Measurements from ENCODE around the gene TMEM154. TPM values are rescaled to one million over a fixed set of nuclear protein-coding genes. Genes with fewer than 3 reads are reported as not detected.

The TMEM154 gene
- total RNA-seq, 4 donors from 2014 or later, result 2.0 to 13.4 (median 3.3) TPM

GRCh38 chr4:152588869-152589268 lies 90.9 kb downstream of the TMEM154 start:
- no peak for ATAC-seq (ENCODE audit: low FRiP score)
- TF ChIP-seq CTCF (IDR thresholded peaks at IDR 0.05), result no peak

GRCh38 chr4:152587127-152587526 lies 92.7 kb downstream of the TMEM154 start:
- ATAC-seq (ENCODE audit: low FRiP score) (no peak), DNase-seq (ENCODE audit: low spot score) (no peak)

More at GRCh38 chr4:152588869-152589268, 90.9 kb downstream of the TMEM154 start:
- no peak for DNase-seq (ENCODE audit: low spot score)

GRCh38 chr4:152586668-152587067 lies 93.1 kb downstream of the TMEM154 start:
- DNase-seq (ENCODE audit: low spot score), result no peak
- ATAC-seq (ENCODE audit: low FRiP score), result no peak
- TF ChIP-seq CTCF (IDR thresholded peaks at IDR 0.05), result no peak

More at GRCh38 chr4:152587127-152587526, 92.7 kb downstream of the TMEM154 start:
- no peak for TF ChIP-seq CTCF (IDR thresholded peaks at IDR 0.05)

GRCh38 chr4:152585023-152585441 lies 94.8 kb downstream of the TMEM154 start:
- DNase-seq (ENCODE audit: low spot score) (no peak), ATAC-seq (ENCODE audit: low FRiP score) (no peak)
- no peak for TF ChIP-seq CTCF (IDR thresholded peaks at IDR 0.05)

- ATAC-seq (ENCODE audit: low FRiP score) (no peak), DNase-seq (ENCODE audit: low spot score) (no peak)
- no peak for TF ChIP-seq CTCF (IDR thresholded peaks at IDR 0.05)
Observed at GRCh38 chr4:152581536-152582160, 98.1 kb downstream of the TMEM154 start.

- DNase-seq (ENCODE audit: low spot score) (no peak), ATAC-seq (ENCODE audit: low FRiP score) (no peak)
- TF ChIP-seq CTCF (IDR thresholded peaks at IDR 0.05), result no peak
Observed at GRCh38 chr4:152579916-152580315, 99.9 kb downstream of the TMEM154 start.

- TF ChIP-seq CTCF (IDR thresholded peaks at IDR 0.05), result no peak
- no peak for ATAC-seq (ENCODE audit: low FRiP score)
- no peak for DNase-seq (ENCODE audit: low spot score)
Observed at GRCh38 chr4:152579107-152579764, 100.6 kb downstream of the TMEM154 start.

Measured in omental fat pad (tissue), 4 donors.